HG03520 (cell line): Measurements from ENCODE around the gene HERPUD2.
"Not testable (repeated sequence)": the region's sequence is repeated elsewhere in the genome, so short reads cannot be mapped to it uniquely, and the experiment has no call there.

Experiments used
- ATAC-seq: cut with Tn5 transposase; IDR thresholded peaks from one replicate; pipeline ENCODE4 v1.9.1; 2021; ENCODE audit warnings: mild to moderate bottlenecking, moderate library complexity; ENCODE audit not compliant: unreplicated experiment

The HERPUD2 gene

GRCh38 chr7:35681231-35682029 is 13.5 kb downstream of the HERPUD2 start:
- ATAC-seq, result peak; percentile 58

- no peak for ATAC-seq
Observed at GRCh38 chr7:35680403-35681013, 14.4 kb downstream of the HERPUD2 start.

GRCh38 chr7:35677582-35678356 is 17.2 kb downstream of the HERPUD2 start:
- no peak for ATAC-seq

- no peak for ATAC-seq
Observed at GRCh38 chr7:35676211-35676610, 18.7 kb downstream of the HERPUD2 start.

- ATAC-seq, result no peak
Observed at GRCh38 chr7:35670856-35671569, 23.9 kb downstream of the HERPUD2 start.

GRCh38 chr7:35660411-35660810 is 34.5 kb downstream of the HERPUD2 start:
- not testable (repeated sequence) for ATAC-seq

GRCh38 chr7:35658606-35659201 is 36.2 kb downstream of the HERPUD2 start:
- no peak for ATAC-seq

GRCh38 chr7:35657125-35657524 is 37.8 kb downstream of the HERPUD2 start:
- no peak for ATAC-seq

GRCh38 chr7:35654558-35654957 is 40.4 kb downstream of the HERPUD2 start:
- ATAC-seq, result not testable (repeated sequence)

GRCh38 chr7:35652124-35652523 is 42.8 kb downstream of the HERPUD2 start:
- no peak for ATAC-seq

- ATAC-seq, result no peak
Observed at GRCh38 chr7:35650751-35651150, 44.2 kb downstream of the HERPUD2 start.

GRCh38 chr7:35649711-35650110 is 45.2 kb downstream of the HERPUD2 start:
- no peak for ATAC-seq

- ATAC-seq, result no peak
Observed at GRCh38 chr7:35648367-35648766, 46.6 kb downstream of the HERPUD2 start.

GRCh38 chr7:35647171-35647574 is 47.8 kb downstream of the HERPUD2 start:
- no peak for ATAC-seq

- no peak for ATAC-seq
Observed at GRCh38 chr7:35646289-35647023, 48.5 kb downstream of the HERPUD2 start.

GRCh38 chr7:35645691-35646090 is 49.2 kb downstream of the HERPUD2 start:
- ATAC-seq, result no peak

GRCh38 chr7:35630024-35630972 is 64.6 kb downstream of the HERPUD2 start:
- no peak for ATAC-seq

- peak; percentile 62 for ATAC-seq
Observed at GRCh38 chr7:35624299-35625186, 70.4 kb downstream of the HERPUD2 start.
